GM18951 (cell line): ENCODE results near the gene ADCY3.

Source experiments
- POLR2A ChIP-seq: IDR thresholded peaks from 4 replicates; pipeline ENCODE4 v1.6.1; 2011; ENCODE audit warnings: mild to moderate bottlenecking; ENCODE audit not compliant: insufficient read length, insufficient read depth; ENCODE audit errors: extremely low read depth
- in situ Hi-C: fragments of 300-500 bp; cut with MboI; formaldehyde crosslinking; loops from one replicate; pipeline ENCODE4 v1.12.0; 2022; ENCODE audit warnings: low sequenced_read_pairs, mixed read lengths, inconsistent platforms; ENCODE audit not compliant: unreplicated experiment

ADCY3 gene

DNA sequence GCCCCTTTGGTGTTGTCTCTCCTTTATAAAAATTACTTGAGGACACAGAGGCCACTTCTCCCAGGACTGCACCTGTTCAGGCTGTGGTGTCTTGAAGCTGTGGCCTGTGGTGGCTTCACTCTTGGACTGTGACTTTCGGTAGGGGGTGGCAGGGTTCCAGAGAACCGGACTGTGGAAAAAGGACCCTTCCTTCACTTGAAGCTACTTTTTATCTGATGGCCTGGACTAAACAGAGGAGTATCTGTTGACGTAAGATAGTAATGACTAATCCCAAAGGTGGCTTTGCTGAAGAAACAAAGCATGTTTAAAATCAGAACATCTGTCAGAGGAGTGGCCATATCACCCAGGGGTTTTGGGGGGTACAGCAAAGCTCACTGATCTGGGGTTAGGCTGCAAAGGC lies 66.0 kb downstream of the ADCY3 start:
- in situ Hi-C loops, result no loop called here
- no peak for TF ChIP-seq POLR2A

DNA sequence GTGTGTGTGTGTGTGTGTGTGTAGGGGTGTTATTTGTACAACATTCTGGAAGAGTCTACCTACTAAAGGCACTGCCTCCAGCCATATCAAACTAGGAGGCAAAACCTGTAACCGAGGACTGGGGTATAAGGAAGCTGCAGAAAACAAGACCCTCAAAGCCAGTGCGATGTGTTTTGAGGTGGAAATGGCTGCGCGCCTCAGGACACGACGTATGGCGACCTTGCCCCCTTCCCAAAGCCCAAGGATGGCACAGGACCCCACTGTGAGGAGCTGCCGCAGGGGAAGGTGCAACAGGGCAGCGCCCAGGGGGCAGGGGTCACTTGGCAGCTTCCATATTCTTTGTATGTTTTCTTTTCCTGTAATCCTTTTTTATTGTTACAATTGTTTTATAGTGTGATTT lies 67.0 kb downstream of the ADCY3 start:
- TF ChIP-seq POLR2A, result no peak
- in situ Hi-C loops, result no loop called here

DNA sequence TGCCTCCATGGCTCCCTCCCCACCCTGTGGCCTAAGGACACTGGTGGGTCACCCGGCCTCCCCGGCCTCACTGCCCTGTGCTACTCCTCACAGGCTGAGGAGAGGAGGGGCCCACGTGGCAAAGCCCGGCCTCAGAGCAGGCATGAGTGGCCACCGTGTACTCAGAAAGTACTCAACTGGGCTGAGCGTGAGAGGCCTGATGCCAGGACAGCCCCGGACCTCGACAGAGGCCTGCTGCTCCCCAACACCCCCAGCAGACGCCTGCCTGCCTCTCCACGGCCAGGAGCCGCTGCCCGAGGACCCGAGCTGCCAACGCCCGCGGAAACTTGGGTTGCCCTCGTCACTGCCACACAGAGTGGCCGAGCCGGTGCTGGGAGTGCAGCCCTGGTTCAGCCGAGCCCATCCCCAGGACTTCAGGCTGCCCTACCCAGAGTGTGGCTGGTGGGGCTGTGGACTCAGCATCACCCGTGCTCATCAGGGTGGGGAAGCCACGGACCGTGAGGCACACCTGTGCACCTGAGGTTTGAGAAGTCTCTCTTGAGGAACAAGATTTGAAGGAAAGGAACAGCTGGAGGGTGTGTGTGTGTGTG lies 67.5 kb downstream of the ADCY3 start:
- no peak for TF ChIP-seq POLR2A
- in situ Hi-C loops, result no loop called here

DNA sequence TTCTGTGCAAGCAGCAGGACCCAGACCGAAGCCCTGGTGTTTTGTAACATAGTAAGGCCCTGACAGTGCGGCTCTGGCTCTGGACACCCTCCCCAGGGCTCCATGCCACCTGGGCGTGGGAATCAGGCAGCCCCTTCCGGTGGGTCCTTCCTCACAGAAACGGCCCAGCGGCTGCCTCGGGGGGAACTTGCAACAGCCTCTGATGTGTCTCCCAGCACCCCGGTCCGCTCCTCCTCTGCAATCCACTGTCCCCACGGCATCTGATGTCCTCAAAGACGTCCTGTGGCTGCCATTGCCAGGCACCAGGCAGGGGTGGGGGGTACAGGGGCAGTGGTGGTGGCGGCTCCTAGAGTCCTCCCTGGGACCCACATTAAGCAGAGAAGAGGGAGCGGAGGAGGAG lies 68.0 kb downstream of the ADCY3 start:
- TF ChIP-seq POLR2A, result no peak
- in situ Hi-C loops, result no loop called here

DNA sequence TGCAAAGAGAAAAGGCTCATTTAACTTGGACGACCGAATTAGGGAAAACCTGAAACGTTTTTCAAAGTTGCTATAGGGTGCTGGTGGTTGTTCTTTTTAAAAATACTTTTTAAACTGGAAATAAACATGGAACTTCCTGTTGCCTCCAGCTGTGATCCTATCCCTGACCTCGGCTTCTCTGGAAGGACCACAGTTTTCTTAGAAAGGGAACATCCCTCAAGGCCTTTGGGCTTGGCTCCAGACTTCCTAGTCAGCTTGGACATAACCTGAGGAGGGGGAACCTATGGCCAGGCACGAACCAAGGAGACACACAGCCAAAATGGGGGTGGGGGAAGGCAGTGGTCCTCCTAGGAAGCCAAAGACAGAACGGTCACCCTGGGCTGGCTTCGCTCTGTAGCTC lies 69.1 kb downstream of the ADCY3 start:
- TF ChIP-seq POLR2A, result no peak
- in situ Hi-C loops, result no loop called here

GRCh38 chr2:24845691-24846090 lies 74.3 kb downstream of the ADCY3 start:
- in situ Hi-C loops, result no loop called here

GRCh38 chr2:24844023-24844685 lies 75.9 kb downstream of the ADCY3 start:
- in situ Hi-C loops, result no loop called here
- no peak for TF ChIP-seq POLR2A

More at GRCh38 chr2:24845691-24846090, 74.3 kb downstream of the ADCY3 start:
- no peak for TF ChIP-seq POLR2A

DNA sequence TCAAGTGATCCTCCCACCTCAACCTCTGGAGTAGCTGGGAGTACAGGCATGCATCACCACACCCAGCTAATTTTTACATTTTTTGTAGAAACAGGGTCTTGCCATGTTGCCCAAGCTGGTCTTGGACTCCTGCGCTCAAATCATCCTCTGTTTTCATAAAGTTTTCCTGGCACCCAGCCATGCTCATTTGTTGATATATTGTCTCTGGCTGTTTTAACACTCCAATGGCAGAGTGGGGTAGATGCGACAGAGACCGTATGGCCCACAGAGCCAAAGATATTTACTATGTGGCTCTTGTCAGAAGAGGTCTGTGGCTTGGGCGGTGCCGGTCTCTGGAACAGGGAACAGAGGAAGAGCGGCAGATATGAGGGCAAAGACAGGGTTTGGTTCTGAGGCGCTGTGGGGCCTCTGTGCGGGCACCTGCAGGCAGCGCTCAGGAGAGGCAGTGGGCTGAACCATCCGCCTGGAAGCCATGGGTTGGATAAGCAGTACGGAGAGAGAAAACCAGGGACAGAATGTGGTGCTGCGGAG lies 76.6 kb downstream of the ADCY3 start:
- in situ Hi-C loops, result no loop called here
- no peak for TF ChIP-seq POLR2A

DNA sequence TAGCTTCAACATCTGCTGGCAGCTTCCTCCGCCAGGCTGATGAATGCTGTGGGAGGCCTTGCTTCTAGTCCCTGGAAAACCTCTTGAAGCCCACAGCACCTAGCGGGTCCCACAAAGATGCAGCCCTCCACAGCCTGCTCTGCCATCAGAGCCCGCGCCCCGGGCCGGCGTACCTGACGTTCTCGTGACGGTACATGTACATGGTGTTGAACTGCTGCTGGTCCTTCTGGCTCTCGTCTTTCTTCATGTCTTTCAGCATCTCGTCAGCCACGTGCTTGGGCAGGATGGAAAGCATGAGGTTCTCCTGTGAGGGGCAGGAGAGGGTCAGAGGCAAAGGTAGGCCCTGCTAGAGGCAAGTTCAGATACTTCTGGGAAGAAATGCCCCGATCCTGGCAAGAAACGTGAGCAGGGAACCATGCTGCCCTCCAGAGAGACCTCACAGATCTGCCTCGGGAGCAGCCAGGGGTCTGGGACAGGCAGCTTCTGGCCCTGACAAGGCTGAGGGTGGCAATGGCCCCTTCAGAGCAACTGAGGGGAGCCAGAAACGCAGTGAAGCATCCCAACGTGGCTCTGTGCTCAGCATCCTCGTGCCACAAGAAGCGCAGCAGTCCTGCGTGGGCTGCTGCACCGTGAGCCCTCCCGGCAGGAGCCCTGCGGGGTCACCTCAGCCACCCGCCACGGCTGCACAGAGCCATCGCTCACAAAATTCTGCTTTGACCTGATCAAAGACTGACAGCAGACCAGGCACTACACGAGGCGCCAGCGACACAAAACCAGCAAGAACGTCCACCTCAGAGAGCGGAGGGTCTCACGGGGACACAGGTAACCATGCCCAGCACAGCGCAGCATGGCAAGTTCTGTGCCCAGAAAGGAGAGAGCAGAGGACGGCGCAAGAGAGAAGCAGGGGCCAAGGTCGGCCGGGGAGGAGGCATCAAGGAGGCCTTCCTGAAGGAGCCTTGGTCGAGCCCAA lies 77.7 kb downstream of the ADCY3 start:
- TF ChIP-seq POLR2A, result no peak
- in situ Hi-C loops, result no loop called here

DNA sequence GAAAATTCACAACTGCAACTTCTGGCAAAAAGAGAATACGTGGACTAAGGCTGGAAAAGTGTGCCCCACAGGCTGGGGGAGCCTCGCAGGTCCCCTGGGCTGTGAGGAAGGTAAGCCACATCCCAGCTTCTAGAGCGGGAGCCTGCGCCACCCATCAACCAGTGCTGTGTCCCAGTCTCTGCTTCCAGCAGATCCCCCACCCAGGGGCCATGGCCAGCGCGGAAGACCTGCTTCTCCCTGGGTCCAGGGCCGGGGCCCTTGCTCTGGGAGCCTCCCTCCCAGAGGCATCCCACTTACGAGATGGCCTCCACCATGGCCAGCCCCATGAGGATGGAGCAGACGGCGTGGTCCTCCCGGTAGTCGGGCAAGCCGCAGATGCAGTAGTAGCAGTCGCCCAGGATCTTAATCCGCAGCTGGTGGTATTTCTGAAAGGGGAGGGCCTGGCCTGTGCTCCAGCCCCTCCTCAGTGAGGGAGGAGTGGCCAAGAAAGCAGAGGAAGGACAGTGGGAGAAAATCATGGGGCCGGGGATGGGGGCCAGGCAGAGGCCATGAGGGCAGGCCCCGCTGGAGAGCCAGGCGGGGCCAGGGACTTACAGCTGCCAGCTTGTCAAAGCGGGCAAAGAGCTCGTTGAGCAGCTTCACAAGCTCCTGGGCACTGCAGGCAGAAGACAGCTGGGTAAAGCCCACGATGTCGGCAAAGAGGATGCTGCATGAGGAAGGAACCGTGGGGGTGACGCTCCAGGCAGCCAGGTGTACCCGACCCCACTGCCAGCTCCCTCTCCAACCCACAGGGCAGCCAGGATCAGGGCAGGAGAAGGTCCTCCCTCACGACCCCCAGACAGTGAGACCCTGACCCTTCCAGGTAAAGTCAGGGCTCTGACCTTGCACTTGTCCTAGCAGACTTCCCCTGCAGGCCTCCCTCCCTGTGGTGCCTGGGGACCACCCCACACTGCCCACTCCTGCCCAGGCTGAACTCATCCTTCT lies 78.8 kb downstream of the ADCY3 start:
- in situ Hi-C loops, result no loop called here
- no peak for TF ChIP-seq POLR2A

DNA sequence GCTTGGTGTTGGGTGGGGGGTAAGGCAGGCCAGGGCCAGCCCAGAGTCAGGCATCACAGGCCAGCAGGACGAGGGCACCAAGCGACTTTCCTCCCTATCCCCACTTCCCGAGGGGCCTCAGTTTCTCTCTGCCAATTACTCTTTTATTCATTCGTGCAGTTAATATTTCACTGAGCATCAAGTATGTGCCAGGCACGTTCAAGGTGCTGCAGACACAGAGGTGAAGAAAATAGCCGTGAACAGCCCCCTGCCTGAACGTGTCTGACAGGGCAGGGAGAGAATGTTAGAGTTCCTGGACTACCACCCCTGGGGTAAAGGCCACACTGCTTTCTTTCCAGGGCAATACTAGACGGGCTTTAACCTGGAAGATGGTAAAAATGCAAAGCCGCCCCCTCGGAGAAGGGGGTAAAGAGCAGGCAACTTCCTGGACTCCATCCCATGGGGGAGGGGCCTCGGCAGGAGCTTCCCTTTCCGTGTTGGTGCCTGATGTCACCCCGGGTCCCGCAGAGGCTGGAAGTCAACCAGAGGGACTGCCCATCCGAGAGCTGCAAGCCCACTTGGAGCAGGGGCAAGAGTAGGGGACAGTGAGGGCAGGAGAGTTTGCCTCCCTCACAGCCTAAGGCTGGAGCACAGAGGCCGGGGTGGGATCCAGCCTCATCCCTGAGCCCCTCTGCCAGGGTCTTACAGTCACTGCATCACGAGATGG lies 79.7 kb downstream of the ADCY3 start:
- in situ Hi-C loops, result no loop called here
- TF ChIP-seq POLR2A, result no peak

DNA sequence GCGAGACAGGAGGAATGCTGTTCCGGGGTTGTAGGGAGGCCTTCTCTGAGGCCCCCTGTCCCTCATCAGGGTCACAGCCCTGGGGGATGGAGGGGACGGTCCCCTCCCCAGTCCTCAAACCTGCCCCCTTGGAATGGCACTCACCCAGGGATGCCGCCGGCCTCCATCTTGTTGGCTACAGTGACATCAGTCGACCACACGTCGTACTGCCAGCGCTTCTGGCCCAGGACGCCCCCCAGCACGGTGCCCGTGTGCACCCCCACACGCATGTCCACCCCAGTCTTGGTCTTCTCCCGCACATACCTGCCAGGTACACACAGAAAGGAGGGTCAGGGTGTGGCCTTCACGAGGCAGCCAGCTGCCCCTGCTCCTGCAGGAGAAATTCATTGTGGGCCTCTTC lies 80.3 kb downstream of the ADCY3 start:
- in situ Hi-C loops, result no loop called here
- no peak for TF ChIP-seq POLR2A
